Gastrocnemius medialis (tissue), 4 donors: ENCODE measurements around the gene PDGFD. TPM values are rescaled to one million over a fixed set of nuclear protein-coding genes. Genes with fewer than 3 reads are reported as not detected.

Experiments
- ATAC-seq, 2 donors: fragments of 150-250 bp; one replicate each; pipeline ENCODE4 v1.9.1; 2016
- DNase-seq, 2 donors: peaks; one replicate each; pipeline ENCODE4 v3.0.0-alpha.2; 2019
- H3K27ac ChIP-seq, 4 donors: fragments of 200-600 bp; sonication (generic); 1 replicate in 1 of 4; 2 replicates in 3 of 4; pipeline ENCODE4 v1.5.1; 2016 to 2018; ENCODE audit warnings: mild to moderate bottlenecking in 2 of 4, moderate library complexity in 1 of 4
- H3K27me3 ChIP-seq, 3 donors: fragments of 200-600 bp; sonication (generic) in 2 of 3; 1 replicate in 1 of 3; 2 replicates in 2 of 3; pipeline versions ENCODE4 v1.5.1 to v1.6.0; 2016 to 2019; ENCODE audit warnings: mild to moderate bottlenecking in 1 of 3, moderate library complexity in 1 of 3
- H3K36me3 ChIP-seq, 2 donors: fragments of 200-600 bp; sonication (generic) in 1 of 2; one replicate each; pipeline ENCODE4 v1.5.1; 2017 to 2018
- H3K4me1 ChIP-seq, 2 donors: fragments of 200-600 bp; sonication (generic) in 1 of 2; one replicate each; pipeline ENCODE4 v1.5.1; 2016 to 2017; ENCODE audit warnings: mild to moderate bottlenecking in 2 of 2
- H3K4me3 ChIP-seq, 4 donors: fragments of 200-600 bp; sonication (generic) in 3 of 4; 1 replicate in 1 of 4; 2 replicates in 3 of 4; pipeline ENCODE4 v1.5.1; 2016 to 2019; ENCODE audit warnings: mild to moderate bottlenecking in 2 of 4
- H3K9me3 ChIP-seq, 3 donors: fragments of 200-600 bp; sonication (generic) in 2 of 3; 1 replicate in 1 of 3; 2 replicates in 2 of 3; pipeline ENCODE4 v1.5.1; 2016 to 2019
- CTCF ChIP-seq, 5 experiments: fragments of 450-650 bp in 3 of 5; fragments of 200-600 bp in 2 of 5; sonication (generic) in 2 of 5; IDR thresholded peaks in 4 of 5; conservative IDR thresholded peaks in 1 of 5; 1 replicate in 4 of 5; 2 replicates in 1 of 5; pipeline ENCODE4 v1.5.1; 2016 to 2019; ENCODE audit warnings: antibody characterized with exemption in 5 of 5, mild to moderate bottlenecking in 3 of 5, moderate library complexity in 3 of 5
- POLR2A ChIP-seq, 2 donors: fragments of 450-650 bp; IDR thresholded peaks; one replicate each; pipeline ENCODE4 v1.6.1; 2017; ENCODE audit warnings: antibody characterized with exemption in 2 of 2, mild to moderate bottlenecking in 2 of 2, moderate library complexity in 2 of 2
- in situ Hi-C, 4 donors: fragments of 200-750 bp; cut with MboI; loops; one replicate each; pipeline versions ENCODE4 v1.15.0 to v1.8.0; 2017; ENCODE audit warnings: low sequenced_read_pairs in 4 of 4
- intact Hi-C: fragments of 100-400 bp; cut with DNase I; formaldehyde crosslinking; loops from one replicate; pipeline ENCODE4 v1.15.1; 2023; ENCODE audit warnings: low total_unique reads
- total RNA-seq, 4 donors: library from RNA; depleted of rRNA; stranded (reverse); fragments of >200 nt; gene quantifications; one replicate each; pipeline versions ENCODE4 v1.1.0 to v1.2.3, GENCODE V29; 2016

PDGFD gene
- total RNA-seq, 4 donors from 2014 or later, result 2.2 to 4.0 (median 2.9) TPM

DNA sequence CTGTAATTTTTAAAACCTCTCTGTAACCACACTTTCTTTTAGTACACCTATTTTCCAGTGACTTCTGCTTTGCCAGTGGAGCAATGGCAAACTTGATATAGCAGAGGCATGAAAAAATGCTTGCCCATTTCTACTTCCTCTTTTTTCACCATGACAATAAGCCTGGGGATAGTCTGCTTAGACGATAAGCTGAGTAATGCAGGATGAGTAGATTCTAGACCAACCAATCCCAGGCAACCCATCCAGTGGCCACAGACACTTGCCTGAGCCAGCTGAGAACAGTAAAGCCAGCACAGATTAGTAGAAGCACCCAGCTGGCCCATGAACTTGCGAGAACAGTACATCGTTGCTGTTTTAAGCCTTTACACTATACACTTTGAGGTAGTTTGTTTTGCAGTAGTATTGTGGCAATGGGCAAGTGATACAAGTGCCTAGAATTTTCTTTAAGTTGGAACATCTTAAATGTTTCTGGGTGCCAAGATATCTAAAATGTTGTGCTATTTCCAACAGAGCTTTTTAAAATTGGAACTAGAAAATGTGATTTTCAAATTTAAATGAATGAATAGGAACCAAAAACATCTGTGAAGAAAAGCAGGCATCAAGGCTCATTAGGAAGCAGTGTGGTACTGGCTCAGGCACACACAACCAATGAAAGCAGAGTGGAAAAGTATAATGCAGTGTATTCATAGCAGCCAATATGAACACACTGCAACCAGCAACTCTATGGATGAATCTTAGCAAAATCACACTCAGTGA lies 89.8 kb downstream of the PDGFD start:
- ATAC-seq, result no peak
- in situ Hi-C loops, result no loop called here

DNA sequence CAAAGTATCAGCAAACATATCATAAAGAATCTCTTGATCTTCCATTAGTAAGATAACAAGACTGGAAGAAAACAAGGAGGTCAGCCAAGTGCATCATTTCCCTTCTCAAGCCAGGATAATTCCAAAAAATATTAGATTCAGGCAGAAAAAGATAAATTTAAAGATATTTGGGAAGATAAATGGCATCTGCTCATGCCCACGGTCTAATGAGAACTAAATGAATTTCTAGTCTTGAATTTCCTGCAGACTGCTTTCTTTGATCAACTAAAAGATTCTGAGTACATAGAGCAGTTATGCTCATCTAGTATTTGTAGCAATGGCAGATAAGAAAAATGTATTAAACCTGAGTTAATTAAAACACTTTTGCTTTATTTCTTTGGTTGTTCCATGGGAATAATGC lies 96.4 kb downstream of the PDGFD start:
- no peak for TF ChIP-seq CTCF (IDR thresholded peaks at IDR 0.05 in 4 of 5, conservative IDR thresholded peaks at IDR 0.05 in 1 of 5)
- TF ChIP-seq POLR2A (IDR thresholded peaks at IDR 0.05), result no peak
- intact Hi-C loops, result no loop called here
- ATAC-seq (no peak), DNase-seq (no peak)
- Histone ChIP-seq H3K27me3 (no peaks in the 10 kb centered on the region), H3K9me3 (no peaks in the 10 kb centered on the region), H3K4me3 (no peak overlapping the region), H3K36me3 (no peaks in the 10 kb centered on the region), H3K27ac (no peak overlapping the region), H3K4me1 (no peaks in the 10 kb centered on the region)
- in situ Hi-C loops, result no loop called here

More for the DNA sequence above, 89.8 kb downstream of the PDGFD start:
- DNase-seq, result no peak
- Histone ChIP-seq H3K27ac (no peak overlapping the region), H3K9me3 (no peaks in the 10 kb centered on the region), H3K4me3 (no peak overlapping the region), H3K36me3 (no peaks in the 10 kb centered on the region), H3K27me3 (no peaks in the 10 kb centered on the region), H3K4me1 (no peaks in the 10 kb centered on the region)
- intact Hi-C loops, result no loop called here
- TF ChIP-seq CTCF (IDR thresholded peaks at IDR 0.05 in 4 of 5, conservative IDR thresholded peaks at IDR 0.05 in 1 of 5), result no peak
- TF ChIP-seq POLR2A (IDR thresholded peaks at IDR 0.05), result no peak

DNA sequence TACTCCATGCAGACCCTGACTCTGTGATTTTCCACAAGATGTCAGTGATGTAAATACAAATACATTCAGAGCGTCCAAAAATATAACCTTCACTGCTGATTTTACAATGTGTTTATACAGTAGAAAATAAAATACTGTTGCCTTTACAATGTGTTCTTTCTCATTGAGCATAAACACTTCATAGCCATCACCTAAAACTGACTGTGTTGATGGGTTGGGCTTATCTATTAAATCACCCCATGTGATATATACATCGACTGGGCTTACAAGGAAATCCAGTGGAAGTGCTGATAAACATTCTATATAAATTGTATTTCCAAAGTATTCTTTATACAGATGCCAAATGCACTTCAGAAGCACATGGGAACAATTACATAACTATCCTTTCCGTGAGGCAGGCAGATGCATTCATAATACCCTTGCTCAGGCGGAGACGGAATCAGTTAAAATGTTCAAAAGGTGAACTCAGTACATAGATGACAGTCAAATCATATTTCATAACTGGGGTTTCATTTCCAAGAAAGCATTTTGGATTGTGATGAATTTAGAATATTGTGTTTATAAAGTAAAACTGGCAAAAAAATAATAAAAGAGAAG lies 99.8 kb downstream of the PDGFD start:
- Histone ChIP-seq H3K27me3 (no peaks in the 10 kb centered on the region), H3K9me3 (no peaks in the 10 kb centered on the region), H3K4me3 (no peak overlapping the region), H3K36me3 (no peaks in the 10 kb centered on the region), H3K4me1 (no peaks in the 10 kb centered on the region), H3K27ac (no peak overlapping the region)
- DNase-seq (no peak), ATAC-seq (no peak)
- in situ Hi-C loops, result no loop called here
- TF ChIP-seq CTCF (IDR thresholded peaks at IDR 0.05 in 4 of 5, conservative IDR thresholded peaks at IDR 0.05 in 1 of 5) (no peak), POLR2A (IDR thresholded peaks at IDR 0.05) (no peak)
- intact Hi-C loops, result no loop called here

DNA sequence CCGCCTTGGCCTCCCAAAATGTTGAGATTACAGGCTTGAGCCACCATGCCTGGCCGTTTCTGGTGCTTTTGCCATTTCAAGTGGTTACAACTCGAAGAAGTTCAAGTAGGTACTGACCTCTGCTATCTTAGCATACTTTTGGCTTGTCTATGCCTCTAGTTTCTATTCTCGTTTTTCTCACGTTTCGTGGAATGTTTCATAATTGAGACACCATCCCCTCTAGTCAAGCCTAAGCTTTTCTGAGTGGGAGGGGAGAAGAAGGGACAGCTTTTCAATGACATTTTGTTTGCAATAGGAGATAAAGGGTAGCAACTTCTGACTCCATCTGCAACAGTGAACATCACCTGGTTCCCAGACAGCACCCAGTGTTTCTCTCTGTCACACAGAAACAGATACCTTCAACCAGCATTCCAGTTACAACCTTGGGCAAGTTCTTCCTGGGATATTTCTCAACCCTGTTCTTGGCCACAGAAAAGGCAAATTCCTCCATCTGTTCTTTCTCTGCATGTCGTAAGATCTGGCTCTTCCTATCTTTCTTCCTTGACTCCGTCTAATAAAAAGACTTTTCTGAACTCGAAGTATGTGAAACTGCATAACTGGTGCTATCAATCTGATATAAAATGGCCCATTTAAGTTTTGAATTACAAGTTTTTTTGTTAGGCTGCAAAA lies 102.0 kb downstream of the PDGFD start:
- in situ Hi-C loops (no loop called here), intact Hi-C loops (no loop called here)
- ATAC-seq, result peak in 1 of 2 donors; percentile 51
- Histone ChIP-seq H3K36me3 (no peaks in the 10 kb centered on the region), H3K4me3 (no peak overlapping the region), H3K4me1 (no peaks in the 10 kb centered on the region), H3K9me3 (no peaks in the 10 kb centered on the region), H3K27ac (no peak overlapping the region), H3K27me3 (no peaks in the 10 kb centered on the region)
- DNase-seq, result no peak
- TF ChIP-seq POLR2A (IDR thresholded peaks at IDR 0.05), result no peak
- TF ChIP-seq CTCF (IDR thresholded peaks at IDR 0.05 in 4 of 5, conservative IDR thresholded peaks at IDR 0.05 in 1 of 5), result no peak
